NCI-H345 (cell line): Measurements from ENCODE around the gene FFAR1.

Source experiments
- DNase-seq: peaks from one replicate; lab custom pipeline; 2025; lab: John Stamatoyannopoulos, UW

The FFAR1 gene, protein sequence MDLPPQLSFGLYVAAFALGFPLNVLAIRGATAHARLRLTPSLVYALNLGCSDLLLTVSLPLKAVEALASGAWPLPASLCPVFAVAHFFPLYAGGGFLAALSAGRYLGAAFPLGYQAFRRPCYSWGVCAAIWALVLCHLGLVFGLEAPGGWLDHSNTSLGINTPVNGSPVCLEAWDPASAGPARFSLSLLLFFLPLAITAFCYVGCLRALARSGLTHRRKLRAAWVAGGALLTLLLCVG (N-terminal part only)

DNA sequence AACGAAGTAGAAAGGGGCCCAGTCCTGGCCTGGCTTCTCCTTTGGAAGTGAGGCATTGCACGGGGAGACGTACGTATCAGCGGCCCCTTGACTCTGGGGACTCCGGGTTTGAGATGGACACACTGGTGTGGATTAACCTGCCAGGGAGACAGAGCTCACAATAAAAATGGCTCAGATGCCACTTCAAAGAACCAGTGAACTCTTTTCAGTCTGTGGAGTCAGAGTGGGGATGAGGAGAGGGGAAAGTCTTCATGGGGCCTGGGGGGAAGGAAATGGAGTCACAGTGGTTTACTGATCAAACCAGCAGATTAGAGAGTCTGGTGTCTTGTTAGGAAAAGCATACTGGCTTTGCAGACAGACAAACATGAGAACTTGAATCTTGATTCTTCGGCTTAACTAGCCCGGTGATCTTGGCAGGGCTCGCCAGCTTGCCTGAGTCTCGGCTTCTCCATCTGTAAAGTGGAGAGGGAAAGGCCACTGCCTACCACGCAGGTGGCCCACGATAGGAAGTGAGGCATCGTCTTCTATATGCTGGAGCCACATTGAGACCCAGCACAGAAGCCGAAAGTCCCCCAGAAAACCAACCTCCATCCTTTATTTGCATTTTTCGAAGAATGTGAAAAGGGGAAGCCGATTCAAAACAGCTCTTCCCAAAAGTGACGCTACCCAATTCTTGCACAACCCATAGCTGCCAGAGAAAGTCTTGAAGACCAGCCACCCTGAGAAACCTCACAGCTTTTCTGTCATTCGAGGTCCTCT lies at the start of gene FFAR1:
Gene FFAR1 (plus strand): TSS at position 732 of the 759 bp plus-strand sequence. CDS start 3,650 bp downstream, outside the sequence.
- DNase-seq: no peak

DNA sequence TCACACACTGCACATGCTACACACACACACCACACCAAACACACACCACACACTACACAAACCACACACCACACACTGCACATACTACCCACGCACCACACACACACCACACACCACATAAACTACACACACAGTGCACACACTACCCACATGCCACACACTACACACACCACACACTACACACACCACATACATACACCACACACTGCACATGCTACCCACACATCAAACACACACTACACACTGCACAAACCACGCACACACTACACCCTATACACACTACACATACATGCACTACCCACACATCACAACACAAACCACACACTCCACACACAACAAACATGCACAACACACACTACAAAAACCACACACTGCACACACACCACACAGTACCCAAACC lies 49.8 kb upstream of the FFAR1 start:
- no peak for DNase-seq

DNA sequence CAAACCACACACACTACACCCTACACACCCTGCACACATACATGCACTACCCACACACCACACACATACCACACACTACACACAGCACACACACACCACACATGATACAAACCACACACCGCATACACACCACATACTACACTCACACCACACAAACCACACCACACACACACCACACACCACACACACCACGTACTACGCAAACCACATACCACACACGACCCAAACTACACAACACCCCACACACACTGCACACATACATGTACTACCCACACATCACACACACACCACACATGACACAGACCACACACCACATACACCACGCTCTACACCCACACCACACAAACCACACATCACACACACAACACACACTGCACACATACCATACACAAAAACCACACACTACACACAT lies 49.1 kb upstream of the FFAR1 start:
- no peak for DNase-seq

DNA sequence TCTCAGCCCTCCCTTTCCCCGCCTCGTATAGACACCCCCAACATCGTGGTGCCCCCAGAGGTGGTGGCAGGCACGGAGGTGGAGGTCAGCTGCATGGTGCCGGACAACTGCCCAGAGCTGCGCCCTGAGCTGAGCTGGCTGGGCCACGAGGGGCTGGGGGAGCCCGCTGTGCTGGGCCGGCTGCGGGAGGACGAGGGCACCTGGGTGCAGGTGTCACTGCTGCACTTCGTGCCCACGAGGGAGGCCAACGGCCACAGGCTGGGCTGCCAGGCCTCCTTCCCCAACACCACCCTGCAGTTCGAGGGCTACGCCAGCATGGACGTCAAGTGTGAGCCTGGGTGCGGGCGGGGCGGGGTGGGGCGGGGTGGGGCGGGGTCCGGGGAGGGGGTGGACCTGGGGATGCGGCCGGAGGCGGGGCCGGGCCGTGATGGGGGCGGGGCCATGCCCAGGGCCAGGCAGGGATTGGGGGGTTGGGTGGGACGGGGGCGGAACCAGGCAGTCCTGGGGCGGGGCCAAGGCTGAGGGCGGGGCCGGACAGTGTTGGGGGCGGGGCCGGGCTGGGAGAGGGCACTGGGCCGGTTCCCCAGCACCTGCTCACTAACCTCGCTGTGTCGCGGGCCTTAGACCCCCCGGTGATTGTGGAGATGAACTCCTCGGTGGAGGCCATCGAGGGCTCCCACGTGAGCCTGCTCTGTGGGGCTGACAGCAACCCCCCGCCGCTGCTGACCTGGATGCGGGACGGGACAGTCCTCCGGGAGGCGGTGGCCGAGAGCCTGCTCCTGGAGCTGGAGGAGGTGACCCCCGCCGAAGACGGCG lies 48.0 kb upstream of the FFAR1 start:
- no peak for DNase-seq

DNA sequence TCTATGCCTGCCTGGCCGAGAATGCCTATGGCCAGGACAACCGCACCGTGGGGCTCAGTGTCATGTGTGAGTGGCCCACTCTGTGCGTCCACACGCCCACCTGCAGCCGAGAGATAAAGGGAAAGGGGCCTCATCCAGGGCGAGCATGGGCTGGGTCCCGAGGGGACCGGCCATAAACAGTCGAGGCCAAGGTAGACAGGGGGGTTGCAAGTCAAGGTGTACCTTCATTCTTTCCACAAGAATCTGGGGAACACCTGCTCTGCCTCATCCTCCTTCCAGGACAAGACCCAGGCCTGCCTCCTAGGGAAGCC lies 47.4 kb upstream of the FFAR1 start:
- no peak for DNase-seq

DNA sequence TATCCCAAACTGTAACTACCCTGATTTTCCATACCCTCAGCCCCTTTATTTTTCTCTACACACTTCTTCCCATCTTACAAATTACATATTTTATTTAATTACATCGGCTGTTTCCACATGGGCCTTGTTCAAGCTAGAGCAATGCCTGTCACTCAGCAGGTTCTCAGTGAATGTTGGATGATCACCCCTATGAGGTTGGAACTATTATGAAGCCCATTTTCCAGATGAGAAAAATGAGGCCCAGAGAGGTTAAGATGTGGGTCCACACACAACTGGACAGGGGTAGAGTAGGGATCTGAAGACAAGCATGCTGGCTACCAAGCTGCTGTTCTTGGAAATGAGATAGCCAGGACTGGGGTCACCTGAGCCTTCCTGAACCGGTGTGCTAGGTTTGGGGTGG lies 45.7 kb upstream of the FFAR1 start:
- DNase-seq: no peak

DNA sequence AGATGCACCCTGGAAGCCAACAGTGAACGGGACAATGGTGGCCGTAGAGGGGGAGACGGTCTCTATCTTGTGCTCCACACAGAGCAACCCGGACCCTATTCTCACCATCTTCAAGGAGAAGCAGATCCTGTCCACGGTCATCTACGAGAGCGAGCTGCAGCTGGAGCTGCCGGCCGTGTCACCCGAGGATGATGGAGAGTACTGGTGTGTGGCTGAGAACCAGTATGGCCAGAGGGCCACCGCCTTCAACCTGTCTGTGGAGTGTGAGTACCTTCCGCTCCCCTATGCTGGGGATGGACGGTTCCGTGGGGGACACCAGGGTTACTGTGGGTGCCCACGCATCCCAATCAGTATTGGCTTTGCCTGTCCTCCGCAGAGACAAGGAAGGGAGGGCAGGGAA lies 45.3 kb upstream of the FFAR1 start:
- no peak for DNase-seq

DNA sequence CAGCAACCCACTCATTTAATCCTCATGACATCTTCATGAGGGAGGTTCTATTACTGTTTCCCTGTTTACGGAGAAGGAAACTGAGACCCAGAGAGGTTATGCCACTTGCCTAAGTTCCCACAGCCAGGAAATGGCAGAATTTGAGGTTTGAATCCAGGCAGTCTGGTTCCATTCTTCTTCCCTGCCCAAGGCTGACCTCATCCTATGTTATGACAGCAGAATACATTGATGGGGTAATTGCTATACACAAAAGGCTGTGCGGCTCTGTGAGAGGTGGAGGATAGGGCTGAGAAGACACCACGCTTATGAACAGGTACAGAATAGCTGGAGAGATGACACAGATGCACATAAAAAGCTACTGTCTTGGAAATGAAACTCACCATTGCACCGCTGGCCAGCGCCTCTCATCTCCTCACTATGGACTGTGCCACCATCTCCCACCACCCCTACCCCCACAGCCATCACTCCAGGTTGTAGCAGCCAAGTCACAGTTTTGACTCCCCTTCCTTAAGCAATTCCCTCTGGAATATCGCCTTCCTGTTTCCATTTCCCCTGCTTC lies 44.3 kb upstream of the FFAR1 start:
- DNase-seq: no peak

DNA sequence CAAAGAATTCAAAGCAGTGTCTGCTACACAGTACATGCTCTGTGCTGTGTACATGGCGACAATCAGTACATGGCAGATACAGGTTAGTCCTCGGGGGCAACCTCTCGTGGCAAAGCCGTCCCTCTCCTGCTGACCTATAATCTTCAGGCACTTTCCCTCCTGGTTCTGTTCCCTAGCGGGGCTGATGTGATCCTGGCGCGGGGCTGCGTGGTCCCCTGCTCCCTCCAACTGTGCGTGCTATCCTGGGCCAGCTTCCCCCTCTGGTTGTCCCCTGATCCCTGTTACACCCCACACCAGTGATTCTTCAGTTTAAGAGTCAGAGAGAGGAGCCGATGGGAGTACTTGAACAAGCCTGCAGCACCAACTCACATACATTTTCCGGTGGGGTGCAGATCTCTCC lies 43.7 kb upstream of the FFAR1 start:
- no peak for DNase-seq

DNA sequence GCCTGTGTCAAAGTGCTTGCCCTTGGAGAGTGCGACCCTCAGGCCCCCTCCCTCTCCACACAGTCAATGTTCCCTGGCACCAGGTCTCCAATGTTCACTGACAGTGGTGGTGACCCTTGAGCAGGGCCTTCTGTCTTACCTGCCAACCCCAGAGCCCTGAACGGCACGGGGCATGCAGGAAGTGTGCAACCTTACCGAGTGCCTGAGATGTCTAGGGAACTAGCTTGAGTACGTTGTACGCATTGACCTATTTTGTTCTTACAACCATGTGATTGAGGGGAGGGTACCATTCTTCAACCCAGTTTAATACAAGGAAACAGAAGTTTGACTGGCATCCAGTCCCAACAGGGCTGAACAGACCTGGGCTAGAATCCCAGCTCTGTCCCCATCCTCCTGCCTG lies 42.5 kb upstream of the FFAR1 start:
- no peak for DNase-seq

DNA sequence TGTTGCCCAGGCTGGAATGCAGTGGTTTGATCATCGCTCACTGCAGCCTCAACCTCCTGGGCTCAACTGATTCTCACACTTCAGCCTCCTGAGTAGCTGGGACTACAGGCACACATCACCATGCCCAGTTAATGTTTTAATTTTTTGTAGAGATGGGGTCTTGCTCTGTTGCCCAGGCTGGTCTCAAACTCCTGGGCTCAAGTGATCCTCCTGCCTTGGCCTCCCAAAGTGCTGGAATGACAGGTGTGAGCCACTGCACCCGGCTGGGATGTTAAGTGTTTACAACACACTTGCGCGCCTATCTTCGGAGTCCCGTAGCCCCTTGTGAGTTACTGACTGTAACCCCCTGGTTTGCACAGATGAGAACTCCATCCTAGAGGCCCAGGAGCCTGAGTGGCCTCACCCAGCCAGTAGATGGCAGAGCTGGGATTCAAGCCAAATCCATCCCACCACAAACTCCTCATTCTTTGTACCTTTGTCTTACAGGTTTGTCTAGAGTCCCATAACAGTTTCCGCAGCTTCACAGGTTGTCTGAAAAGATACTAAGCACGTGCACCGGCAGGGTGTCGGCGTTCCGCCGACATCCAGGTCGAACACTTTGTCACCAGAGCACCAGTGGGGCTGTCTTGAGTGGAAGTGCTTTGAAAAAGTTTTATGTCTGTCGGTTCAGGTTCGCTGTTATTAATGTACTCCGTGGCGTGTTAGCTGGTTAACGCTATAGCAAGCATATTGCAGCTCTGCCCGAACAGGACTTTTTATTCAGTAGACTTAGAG lies 41.0 kb upstream of the FFAR1 start:
- DNase-seq: peak; percentile 29

DNA sequence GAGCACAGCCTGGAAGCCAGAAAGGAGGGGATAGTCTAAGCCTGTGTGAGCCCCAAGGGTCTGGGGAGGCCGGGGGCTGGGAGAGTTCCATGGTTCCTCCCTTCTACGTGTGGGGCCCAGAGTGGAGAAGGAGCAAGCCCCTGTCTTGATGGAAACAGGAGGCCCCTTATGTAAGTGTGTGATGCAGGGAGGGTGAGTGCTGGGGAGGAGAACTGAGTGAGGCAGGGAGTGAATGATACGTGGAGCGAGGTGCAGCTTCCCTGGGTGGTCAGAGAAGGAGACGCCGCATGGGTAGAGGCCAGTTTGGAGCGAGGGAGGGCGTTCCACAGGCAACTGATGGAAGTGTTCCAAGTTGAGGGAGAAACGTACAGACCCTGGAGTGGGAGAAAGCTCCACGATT lies 39.8 kb upstream of the FFAR1 start:
- DNase-seq: no peak

DNA sequence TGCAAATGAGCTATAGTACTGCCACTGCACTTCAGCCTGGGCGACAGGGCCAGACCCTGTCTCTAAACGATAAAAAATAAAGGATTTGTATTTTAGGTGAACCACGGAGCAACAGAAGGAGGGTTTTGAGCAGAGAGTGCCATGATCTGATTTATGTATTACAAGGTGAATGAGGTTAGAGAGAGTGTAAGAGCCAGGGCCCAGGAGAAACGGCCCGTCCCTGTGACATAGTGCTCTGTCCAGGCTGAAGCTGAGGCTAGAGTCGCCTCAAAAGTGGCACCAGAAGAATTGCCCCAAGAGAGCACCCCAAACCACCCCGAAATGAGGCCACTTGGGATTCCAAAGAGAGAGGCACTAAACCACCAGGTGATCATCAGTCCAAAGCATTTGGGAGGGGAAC lies 38.8 kb upstream of the FFAR1 start:
- DNase-seq: no peak

DNA sequence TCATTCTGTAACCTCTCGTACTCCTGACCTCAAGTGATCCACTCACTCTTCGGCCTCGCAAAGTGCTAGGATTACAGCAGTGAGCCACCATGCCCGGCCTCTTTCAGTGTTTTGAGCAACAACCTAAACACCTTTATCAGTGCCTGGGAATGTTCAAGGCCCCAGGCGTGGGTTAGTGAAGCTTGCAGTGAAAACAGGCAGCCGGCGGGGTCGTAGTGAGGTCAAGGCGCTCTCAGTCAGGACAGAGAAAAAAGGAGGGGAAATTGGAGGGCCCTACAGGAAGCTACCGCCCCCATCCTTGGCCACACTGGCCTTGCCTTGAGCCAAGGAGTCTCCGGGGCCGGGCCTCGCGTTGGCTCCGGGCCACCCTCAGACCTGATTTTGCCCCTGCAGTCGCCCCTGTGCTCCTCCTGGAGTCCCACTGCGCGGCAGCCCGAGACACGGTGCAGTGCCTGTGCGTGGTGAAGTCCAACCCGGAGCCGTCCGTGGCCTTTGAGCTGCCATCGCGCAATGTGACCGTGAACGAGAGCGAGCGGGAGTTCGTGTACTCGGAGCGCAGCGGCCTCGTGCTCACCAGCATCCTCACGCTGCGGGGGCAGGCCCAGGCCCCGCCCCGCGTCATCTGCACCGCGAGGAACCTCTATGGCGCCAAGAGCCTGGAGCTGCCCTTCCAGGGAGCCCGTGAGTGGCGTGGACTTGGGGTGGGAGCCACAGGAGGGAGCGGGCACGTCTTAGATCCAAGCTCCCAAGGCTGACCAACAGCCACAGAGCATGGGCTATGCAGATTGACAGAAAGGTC lies 38.0 kb upstream of the FFAR1 start:
- no peak for DNase-seq

DNA sequence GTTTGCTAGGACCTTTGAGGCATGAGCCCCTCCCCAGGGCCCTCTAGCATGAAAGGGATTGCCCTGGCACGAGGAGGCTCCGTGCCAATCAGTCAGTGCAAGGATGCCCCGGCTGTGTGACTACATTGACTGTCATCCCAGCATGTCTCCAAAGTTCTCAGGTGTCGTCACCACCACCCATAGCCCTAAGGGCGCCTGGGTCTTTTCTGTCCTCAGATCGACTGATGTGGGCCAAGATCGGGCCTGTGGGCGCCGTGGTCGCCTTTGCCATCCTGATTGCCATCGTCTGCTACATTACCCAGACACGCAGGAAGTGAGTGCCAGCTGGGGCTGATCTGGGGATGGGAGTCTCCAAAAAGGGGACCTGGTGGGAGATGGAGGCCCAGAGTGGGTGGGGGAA lies 37.4 kb upstream of the FFAR1 start:
- DNase-seq: no peak

DNA sequence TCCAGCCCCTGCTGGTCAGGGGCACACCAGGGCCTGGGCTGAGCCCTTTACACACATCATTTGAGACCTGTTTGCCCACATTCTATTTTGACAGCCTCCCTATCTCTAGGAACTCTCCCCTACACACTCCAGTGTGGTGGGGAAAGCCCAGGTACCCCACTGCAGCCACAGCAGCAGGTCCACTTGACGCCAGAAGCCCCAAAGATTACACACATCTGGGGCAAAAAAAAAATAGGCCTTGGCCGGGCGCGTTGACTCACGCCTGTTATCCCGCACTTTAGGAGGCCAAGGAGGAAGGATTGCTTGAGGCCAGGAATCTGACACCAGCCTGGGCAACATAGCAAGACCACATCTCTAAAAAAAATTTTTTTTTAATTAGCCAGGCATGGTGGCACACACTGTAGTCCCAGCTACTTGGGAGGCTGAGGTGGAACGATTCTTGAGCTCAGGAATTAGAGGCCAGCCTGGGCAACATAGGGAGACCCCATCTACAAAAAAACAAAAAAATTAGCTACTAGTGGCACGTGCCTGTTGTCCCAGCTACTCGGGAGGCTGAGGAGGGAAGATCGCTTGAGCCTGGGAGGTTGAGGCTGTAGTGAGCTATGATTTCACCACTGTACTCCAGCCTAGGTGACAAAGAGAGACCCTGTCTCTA lies 36.8 kb upstream of the FFAR1 start:
- no peak for DNase-seq

DNA sequence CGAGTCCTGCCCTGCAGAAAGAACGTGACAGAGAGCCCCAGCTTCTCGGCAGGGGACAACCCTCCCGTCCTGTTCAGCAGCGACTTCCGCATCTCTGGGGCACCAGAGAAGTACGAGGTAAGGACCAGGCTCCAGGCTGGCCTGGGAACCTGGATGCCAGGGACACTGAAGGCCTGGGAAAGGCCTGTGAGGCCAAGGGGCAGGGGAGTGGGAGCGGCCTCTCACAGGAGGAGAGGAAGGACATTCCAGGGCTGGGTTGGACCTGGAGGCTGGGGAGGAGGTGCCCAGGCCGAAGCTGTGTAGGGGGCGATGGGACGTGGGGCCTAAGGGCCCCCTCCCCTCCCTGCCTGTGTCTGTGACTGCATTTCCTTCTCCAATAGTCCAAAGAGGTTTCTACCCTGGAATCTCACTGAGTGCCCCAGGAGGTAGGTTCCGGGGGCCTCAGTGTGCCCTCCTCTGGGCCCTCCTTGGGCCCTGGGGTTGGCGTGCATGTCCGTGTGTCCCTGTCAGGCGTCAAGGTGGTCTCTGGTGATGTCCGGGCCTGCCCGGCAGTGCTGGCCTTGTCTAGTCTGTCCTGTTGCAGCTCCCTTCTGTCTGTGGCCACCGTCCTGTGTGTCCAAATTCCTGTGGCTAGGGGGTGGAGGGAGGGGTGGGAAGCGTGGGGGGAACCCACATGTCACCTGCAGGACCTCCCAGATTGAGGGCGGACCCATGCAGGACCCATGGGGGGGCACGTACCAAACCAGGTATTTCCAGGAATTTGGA lies 35.6 kb upstream of the FFAR1 start:
- DNase-seq: no peak

DNA sequence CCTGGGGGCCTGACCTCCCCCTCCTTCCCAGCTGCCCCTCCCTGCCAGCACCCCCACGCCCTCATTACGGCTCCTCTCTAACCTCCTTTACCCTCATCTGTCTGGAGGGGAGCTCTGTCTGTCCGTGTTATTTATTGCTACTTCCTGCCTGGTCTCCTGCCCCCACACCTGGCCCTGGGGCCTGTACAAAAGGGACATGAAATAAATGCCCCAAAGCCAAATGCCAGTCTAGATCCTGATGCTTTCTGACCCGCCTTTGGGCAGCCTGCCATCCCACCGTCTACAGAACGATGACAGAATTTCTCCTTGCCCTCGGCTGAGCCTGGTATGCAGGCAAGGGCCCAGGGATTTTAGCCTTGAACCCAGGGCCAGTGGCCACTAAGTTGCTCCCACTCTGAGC lies 34.1 kb upstream of the FFAR1 start:
- DNase-seq: no peak

DNA sequence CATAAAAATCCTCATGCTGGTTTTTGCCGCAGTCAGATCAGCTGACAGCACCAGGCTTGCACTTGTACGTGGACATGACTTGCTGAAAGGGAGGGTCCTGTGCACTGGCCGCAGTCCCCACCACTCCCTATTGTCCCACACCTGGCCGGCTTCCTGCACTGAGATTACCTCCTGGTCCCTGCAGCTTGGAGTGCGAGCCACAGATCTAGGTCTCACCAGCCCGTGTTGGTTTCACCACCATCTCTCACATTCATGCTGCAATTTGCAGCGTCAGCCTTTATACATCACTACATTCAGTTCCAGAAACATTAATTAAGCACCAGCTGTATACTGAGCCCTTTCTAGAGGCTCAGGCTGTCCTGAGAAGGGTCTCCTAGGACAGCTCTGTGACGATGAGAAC lies 33.7 kb upstream of the FFAR1 start:
- no peak for DNase-seq
